ENCODE results near the gene RAB3GAP2.
A peak's percentile ranks its signal among the peaks of the same experiment; 100 is the strongest.

DNA sequence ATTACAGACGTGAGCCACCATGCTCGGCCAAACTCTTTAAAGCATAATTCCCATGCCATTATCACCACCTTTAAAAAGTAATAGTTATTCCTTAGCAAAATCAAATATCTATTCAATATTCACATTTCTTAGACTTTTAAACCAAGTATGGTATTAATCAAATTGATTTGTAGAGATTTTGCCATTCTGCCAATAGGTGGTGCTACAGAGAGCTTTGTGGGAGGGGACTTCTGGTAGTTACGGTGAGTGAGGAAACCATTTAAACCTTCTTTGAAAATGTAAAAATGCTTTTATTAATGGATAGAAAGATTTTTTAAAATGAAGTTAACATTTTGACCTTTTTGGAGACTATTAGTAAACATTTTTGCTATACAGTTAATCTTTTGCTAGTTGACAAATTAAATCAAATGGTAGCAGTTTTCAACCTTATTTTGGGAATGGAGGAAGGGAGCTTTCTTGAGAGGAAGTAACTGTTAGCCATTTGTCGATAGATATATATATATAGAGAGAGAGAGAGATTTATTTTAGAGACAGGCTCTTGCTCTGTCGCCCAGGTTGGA is 159.0 kb downstream of the RAB3GAP2 start:
- TF ChIP-seq, protein P1, sequence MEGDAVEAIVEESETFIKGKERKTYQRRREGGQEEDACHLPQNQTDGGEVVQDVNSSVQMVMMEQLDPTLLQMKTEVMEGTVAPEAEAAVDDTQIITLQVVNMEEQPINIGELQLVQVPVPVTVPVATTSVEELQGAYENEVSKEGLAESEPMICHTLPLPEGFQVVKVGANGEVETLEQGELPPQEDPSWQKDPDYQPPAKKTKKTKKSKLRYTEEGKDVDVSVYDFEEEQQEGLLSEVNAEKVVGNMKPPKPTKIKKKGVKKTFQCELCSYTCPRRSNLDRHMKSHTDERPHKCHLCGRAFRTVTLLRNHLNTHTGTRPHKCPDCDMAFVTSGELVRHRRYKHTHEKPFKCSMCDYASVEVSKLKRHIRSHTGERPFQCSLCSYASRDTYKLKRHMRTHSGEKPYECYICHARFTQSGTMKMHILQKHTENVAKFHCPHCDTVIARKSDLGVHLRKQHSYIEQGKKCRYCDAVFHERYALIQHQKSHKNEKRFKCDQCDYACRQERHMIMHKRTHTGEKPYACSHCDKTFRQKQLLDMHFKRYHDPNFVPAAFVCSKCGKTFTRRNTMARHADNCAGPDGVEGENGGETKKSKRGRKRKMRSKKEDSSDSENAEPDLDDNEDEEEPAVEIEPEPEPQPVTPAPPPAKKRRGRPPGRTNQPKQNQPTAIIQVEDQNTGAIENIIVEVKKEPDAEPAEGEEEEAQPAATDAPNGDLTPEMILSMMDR (IDR thresholded peaks at IDR 0.05 in 8 of 11, conservative IDR thresholded peaks at IDR 0.05 in 3 of 11): peak in 10 of 11 experiments; percentile 9 to 64 (median 46)
- no peak for TF ChIP-seq POLR2AphosphoS5 (IDR thresholded peaks at IDR 0.05)

Measured in spleen (tissue), 7 donors.